HG02870 (cell line): ENCODE measurements around the gene POLG.

Experiments used
- ATAC-seq: cut with Tn5 transposase; IDR thresholded peaks from one replicate; pipeline ENCODE4 v1.9.1; 2021; ENCODE audit warnings: mild to moderate bottlenecking, moderate library complexity; ENCODE audit not compliant: unreplicated experiment

POLG gene

GRCh38 chr15:89334510-89335297 lies at the start of gene POLG:
Gene POLG (minus strand): TSS chr15:89334824. CDS start chr15:89333754, 1,070 bp downstream.
- peak; percentile 72 for ATAC-seq

- ATAC-seq: no peak
Observed at GRCh38 chr15:89384176-89384604, 49.6 kb upstream of the POLG start.

GRCh38 chr15:89383365-89384175 lies 48.9 kb upstream of the POLG start:
- no peak for ATAC-seq

- no peak for ATAC-seq
Observed at GRCh38 chr15:89381888-89382686, 47.5 kb upstream of the POLG start.

GRCh38 chr15:89381331-89381730 lies 46.7 kb upstream of the POLG start:
- ATAC-seq: no peak

- ATAC-seq: no peak
Observed at GRCh38 chr15:89379818-89380217, 45.2 kb upstream of the POLG start.

GRCh38 chr15:89379251-89379695 lies 44.6 kb upstream of the POLG start:
- ATAC-seq: no peak

GRCh38 chr15:89378296-89379151 lies 43.9 kb upstream of the POLG start:
- no peak for ATAC-seq

GRCh38 chr15:89377842-89378295 lies 43.2 kb upstream of the POLG start:
- ATAC-seq: no peak

- ATAC-seq: no peak
Observed at GRCh38 chr15:89377024-89377841, 42.6 kb upstream of the POLG start.

GRCh38 chr15:89376388-89376787 lies 41.8 kb upstream of the POLG start:
- no peak for ATAC-seq

- ATAC-seq: no peak
Observed at GRCh38 chr15:89375093-89376005, 40.7 kb upstream of the POLG start.

GRCh38 chr15:89374086-89374981 lies 39.7 kb upstream of the POLG start:
- no peak for ATAC-seq

GRCh38 chr15:89372069-89372935 lies 37.7 kb upstream of the POLG start:
- no peak for ATAC-seq

- ATAC-seq: no peak
Observed at GRCh38 chr15:89371228-89372044, 36.8 kb upstream of the POLG start.

GRCh38 chr15:89370978-89371227 lies 36.3 kb upstream of the POLG start:
- ATAC-seq: no peak
